H1 (cell line): ENCODE measurements around the gene PRKCD. TPM values are rescaled to one million over a fixed set of nuclear protein-coding genes. Genes with fewer than 3 reads are reported as not detected.

Experiments
- CTCF ChIA-PET: fragments of 300-600 bp; sonication (Branson Sonifier 250); formaldehyde crosslinking; loops from one replicate; lab custom pipeline; 2021; ENCODE audit not compliant: partially characterized antibody; lab: Charles Lee
- POLR2A ChIA-PET: fragments of 300-600 bp; sonication (Branson Sonifier 250); formaldehyde crosslinking; loops from one replicate; lab custom pipeline; 2021; ENCODE audit warnings: inconsistent platforms; ENCODE audit not compliant: partially characterized antibody; lab: Charles Lee
- DNase-seq, 2 experiments: peaks; one replicate each; pipeline versions ENCODE4 v3.0.0 to v3.0.0-alpha.2; 2010 to 2022; ENCODE audit warnings: low spot score in 2 of 2, low read depth in 1 of 2, mixed read lengths in 1 of 2
- FAIRE-seq: peaks from 2 replicates; lab custom pipeline; 2011; peaks lifted over from hg19 to GRCh38; lab: Jason Lieb, UNC
- H2AFZ ChIP-seq: 2 replicates; pipeline ENCODE4 v1.8.1; 2012; ENCODE audit warnings: low read length, inconsistent platforms
- H2AK5ac ChIP-seq: 2 replicates; pipeline ENCODE4 v1.6.1; 2013; ENCODE audit warnings: low read depth, low read length
- H2BK120ac ChIP-seq: replicated peaks from 2 replicates; pipeline ENCODE3; 2013; ENCODE audit warnings: low read depth, low read length, inconsistent platforms
- H2BK12ac ChIP-seq: 2 replicates; pipeline ENCODE4 v1.6.1; 2013; ENCODE audit warnings: low read depth, low read length
- H2BK15ac ChIP-seq: 2 replicates; pipeline ENCODE4 v1.6.1; 2013; ENCODE audit warnings: low read length
- H2BK20ac ChIP-seq: 2 replicates; pipeline ENCODE4 v1.6.1; 2013; ENCODE audit warnings: low read length
- H2BK5ac ChIP-seq: 2 replicates; pipeline ENCODE4 v1.6.1; 2013; ENCODE audit warnings: low read depth, low read length
- H3K14ac ChIP-seq: 2 replicates; pipeline ENCODE4 v1.6.1; 2013; ENCODE audit warnings: inconsistent platforms; ENCODE audit not compliant: insufficient read length
- H3K18ac ChIP-seq: 2 replicates; pipeline ENCODE4 v1.6.1; 2013; ENCODE audit warnings: low read length; ENCODE audit errors: extremely low read depth
- H3K23ac ChIP-seq: 2 replicates; pipeline ENCODE4 v1.6.1; 2013; ENCODE audit warnings: inconsistent platforms; ENCODE audit not compliant: insufficient read length
- H3K23me2 ChIP-seq: 2 replicates; pipeline ENCODE4 v1.6.1; 2013; ENCODE audit warnings: low read depth, low read length
- H3K27ac ChIP-seq: 2 replicates; pipeline ENCODE4 v1.6.1; 2011; ENCODE audit warnings: low read depth, low read length, inconsistent platforms
- H3K27me3 ChIP-seq, 4 experiments: replicated peaks in 1 of 4; 1 replicate in 1 of 4; 2 replicates in 3 of 4; pipeline versions ENCODE4 v1.6.1 to v1.8.1; 2011 to 2013; ENCODE audit warnings: low read length in 3 of 4, mild to moderate bottlenecking in 3 of 4, inconsistent platforms in 2 of 4, mixed read lengths in 2 of 4, moderate library complexity in 1 of 4; ENCODE audit not compliant: control insufficient read depth in 3 of 4, insufficient read depth in 3 of 4; ENCODE audit errors: extremely low read depth in 1 of 4
- H3K36me3 ChIP-seq, 4 experiments: 2 replicates each; pipeline versions ENCODE4 v1.6.1 to v1.8.1; 2011 to 2013; ENCODE audit warnings: mild to moderate bottlenecking in 4 of 4, low read length in 3 of 4, moderate library complexity in 2 of 4, control low read depth in 1 of 4, inconsistent platforms in 1 of 4; ENCODE audit not compliant: insufficient read depth in 4 of 4, control insufficient read depth in 2 of 4
- H3K4ac ChIP-seq: replicated peaks from 2 replicates; pipeline ENCODE3; 2013; ENCODE audit warnings: low read length, low read depth, mixed read lengths, inconsistent platforms; ENCODE audit not compliant: insufficient read length
- H3K4me1 ChIP-seq, 4 experiments: replicated peaks in 1 of 4; 1 replicate in 1 of 4; 2 replicates in 3 of 4; pipeline versions ENCODE4 v1.6.1 to v1.8.1; 2011 to 2013; ENCODE audit warnings: low read length in 3 of 4, inconsistent platforms in 2 of 4, mixed read lengths in 1 of 4; ENCODE audit not compliant: insufficient read depth in 4 of 4, control insufficient read depth in 3 of 4
- H3K4me2 ChIP-seq, 2 experiments: 2 replicates each; pipeline versions ENCODE4 v1.6.1 to v1.8.1; 2011 to 2013; ENCODE audit warnings: low read depth in 2 of 2, low read length in 2 of 2, control low read depth in 1 of 2, inconsistent platforms in 1 of 2, mild to moderate bottlenecking in 1 of 2; ENCODE audit not compliant: insufficient read depth in 1 of 2
- H3K4me3 ChIP-seq, 4 experiments: fragments of 200-600, 300-600 bp in 1 of 4; sonication (generic), shearing (Covaris generic), sonication (Bioruptor Twin) in 1 of 4; 2 replicates each; pipeline versions ENCODE4 v1.5.1 to v1.8.1; 2011 to 2016; ENCODE audit warnings: low read length in 4 of 4, low read depth in 3 of 4, control low read depth in 2 of 4, inconsistent platforms in 2 of 4, mild to moderate bottlenecking in 2 of 4, mixed read lengths in 1 of 4, moderate library complexity in 1 of 4; ENCODE audit not compliant: insufficient read depth in 2 of 4; ENCODE audit errors: extremely low read depth in 1 of 4
- H3K56ac ChIP-seq: replicated peaks from 2 replicates; pipeline ENCODE3; 2013; ENCODE audit warnings: low read depth, mild to moderate bottlenecking, mixed read lengths, low read length, inconsistent platforms; ENCODE audit not compliant: insufficient read length
- H3K79me1 ChIP-seq: 2 replicates; pipeline ENCODE4 v1.6.1; 2013; ENCODE audit warnings: low read depth, low read length, control low read depth
- H3K79me2 ChIP-seq, 2 experiments: 2 replicates each; pipeline versions ENCODE4 v1.6.1 to v1.8.1; 2012 to 2013; ENCODE audit warnings: low read length in 2 of 2, mild to moderate bottlenecking in 2 of 2, inconsistent platforms in 1 of 2; ENCODE audit not compliant: insufficient read depth in 2 of 2, control insufficient read depth in 1 of 2
- H3K9ac ChIP-seq, 4 experiments: replicated peaks in 1 of 4; 1 replicate in 1 of 4; 2 replicates in 3 of 4; pipeline versions ENCODE4 v1.6.1 to v1.8.1; 2011 to 2013; ENCODE audit warnings: low read depth in 3 of 4, low read length in 3 of 4, control low read depth in 2 of 4, mild to moderate bottlenecking in 2 of 4, moderate library complexity in 2 of 4, inconsistent platforms in 1 of 4; ENCODE audit errors: extremely low read depth in 1 of 4
- H3K9me3 ChIP-seq, 2 experiments: 2 replicates each; pipeline versions ENCODE4 v1.6.1 to v1.8.1; 2012 to 2013; ENCODE audit warnings: mild to moderate bottlenecking in 2 of 2, moderate library complexity in 2 of 2, control low read depth in 1 of 2, inconsistent platforms in 1 of 2, low read depth in 1 of 2, low read length in 1 of 2, mixed read lengths in 1 of 2; ENCODE audit not compliant: insufficient read depth in 2 of 2
- H4K20me1 ChIP-seq, 2 experiments: replicated peaks in 1 of 2; 2 replicates each; pipeline versions ENCODE3 to v1.8.1; 2011 to 2013; ENCODE audit warnings: inconsistent platforms in 2 of 2, low read length in 2 of 2, mild to moderate bottlenecking in 1 of 2; ENCODE audit not compliant: insufficient read depth in 2 of 2, control insufficient read depth in 1 of 2
- H4K5ac ChIP-seq: 2 replicates; pipeline ENCODE4 v1.6.1; 2013; ENCODE audit warnings: low read length, low read depth, mixed read lengths, inconsistent platforms; ENCODE audit not compliant: insufficient read length
- H4K8ac ChIP-seq: 2 replicates; pipeline ENCODE4 v1.8.0; 2013; ENCODE audit warnings: mild to moderate bottlenecking, moderate library complexity, low read length, inconsistent platforms; ENCODE audit not compliant: insufficient read depth; ENCODE audit errors: extremely low read depth
- H4K91ac ChIP-seq: replicated peaks from 2 replicates; pipeline ENCODE3; 2013; ENCODE audit warnings: low read length, mixed read lengths, inconsistent platforms; ENCODE audit not compliant: insufficient read length
- ASH2L ChIP-seq: fragments of 200-600, 300-600 bp; sonication (generic); IDR thresholded peaks from one replicate; pipeline ENCODE4 v1.7.1; 2017; ENCODE audit warnings: low read length
- EP300 ChIP-seq, 2 experiments: IDR thresholded peaks; 1 replicate in 1 of 2; 2 replicates in 1 of 2; pipeline ENCODE4 v1.6.1; 2011 to 2012; ENCODE audit warnings: low read depth in 2 of 2, low read length in 2 of 2, mild to moderate bottlenecking in 2 of 2, borderline replicate concordance in 1 of 2, inconsistent platforms in 1 of 2, moderate library complexity in 1 of 2
- JUN ChIP-seq: IDR thresholded peaks from 2 replicates; pipeline ENCODE4 v1.6.1; 2011; ENCODE audit warnings: low read depth, mild to moderate bottlenecking, improper control_type of control experiment, low read length
- JUND ChIP-seq: IDR thresholded peaks from 2 replicates; pipeline ENCODE4 v1.6.1; 2011; ENCODE audit warnings: mild to moderate bottlenecking, improper control_type of control experiment, low read length
- KDM1A ChIP-seq: fragments of 200-600, 300-600 bp; sonication (generic); IDR thresholded peaks from 2 replicates; pipeline ENCODE4 v1.7.1; 2016; ENCODE audit warnings: mild to moderate bottlenecking, low read length, borderline replicate concordance
- POLR2A ChIP-seq, 2 experiments: IDR thresholded peaks; 1 replicate in 1 of 2; 2 replicates in 1 of 2; pipeline ENCODE4 v1.6.1; 2011; ENCODE audit warnings: low read depth in 2 of 2, low read length in 2 of 2, mild to moderate bottlenecking in 2 of 2; ENCODE audit errors: control extremely low read depth in 1 of 2
- SIN3A ChIP-seq, 2 experiments: IDR thresholded peaks in 1 of 2; conservative IDR thresholded peaks in 1 of 2; 2 replicates each; pipeline ENCODE4 v1.6.1; 2011 to 2012; ENCODE audit warnings: low read length in 2 of 2, improper control_type of control experiment in 1 of 2, low read depth in 1 of 2, mild to moderate bottlenecking in 1 of 2
- SP2 ChIP-seq: IDR thresholded peaks from 2 replicates; pipeline ENCODE4 v1.6.1; 2012; ENCODE audit warnings: mild to moderate bottlenecking, low read length, inconsistent platforms
- TAF1 ChIP-seq: IDR thresholded peaks from 2 replicates; pipeline ENCODE4 v1.6.1; 2011; ENCODE audit warnings: mild to moderate bottlenecking, low read depth, low read length
- TAF7 ChIP-seq: optimal IDR thresholded peaks from 2 replicates; pipeline ENCODE3; 2011; ENCODE audit warnings: low read depth, mild to moderate bottlenecking, inconsistent platforms, low read length, moderate library complexity, borderline replicate concordance
- TBP ChIP-seq: IDR thresholded peaks from 2 replicates; pipeline ENCODE4 v1.6.1; 2011; ENCODE audit warnings: low read depth, low read length, improper control_type of control experiment
- ZNF274 ChIP-seq: IDR thresholded peaks from 2 replicates; pipeline ENCODE4 v1.7.0; 2012; ENCODE audit warnings: low read length, borderline replicate concordance; ENCODE audit errors: extremely low read depth
- WGBS, 2 experiments: shearing (Covaris generic) in 1 of 2; methylation state at CpG; one replicate each; pipeline versions ENCODE4 v1.1.6 to v1.1.7; 2013 to 2015; ENCODE audit warnings: low lambda C conversion rate in 2 of 2, mixed read lengths in 2 of 2, inconsistent platforms in 1 of 2, low coverage in 1 of 2, missing lambda C conversion rate in 1 of 2; ENCODE audit not compliant: insufficient replicate concordance in 2 of 2, insufficient coverage in 1 of 2, insufficient read length in 1 of 2; ENCODE audit errors: extremely low coverage in 1 of 2, missing lambda C conversion rate in 1 of 2; 5-methylcytosine and 5-hydroxymethylcytosine counted together
- polyA plus RNA-seq, 7 experiments: library from polyadenylated mRNA; depleted of rRNA in 3 of 7; stranded (reverse) in 5 of 7; unstranded in 2 of 7; fragments of >200 nt in 5 of 7; fragments of 200-250 nt in 2 of 7; gene quantifications; 1 replicate in 5 of 7; 2 replicates in 1 of 7; 4 replicates in 1 of 7; pipeline versions ENCODE4 v1.2.1 to v1.2.3, GENCODE V29; 2011 to 2013; ENCODE audit warnings: missing spikeins in 2 of 7, mixed read lengths in 2 of 7
- total RNA-seq: library from RNA; stranded (reverse); fragmentation: NEBNext Ultra II Directional; extraction: Animal tissue kit (Norgen Biotek cat#: 25700); gene quantifications from 2 replicates; pipeline ENCODE4 v1.2.1, GENCODE V29; 2021
- TF ChIP-seq, protein P1 (sequence below): IDR thresholded peaks from 2 replicates; pipeline ENCODE4 v1.6.1; 2011; ENCODE audit warnings: low read depth, mild to moderate bottlenecking, low read length; ENCODE audit not compliant: insufficient read depth

PRKCD gene
- total and polyA plus RNA-seq, 2 of the 8 experiments (the other 6 are each of a cell fraction or from before 2014, with no cell fraction given) = 22.6 to 23.9 TPM

DNA sequence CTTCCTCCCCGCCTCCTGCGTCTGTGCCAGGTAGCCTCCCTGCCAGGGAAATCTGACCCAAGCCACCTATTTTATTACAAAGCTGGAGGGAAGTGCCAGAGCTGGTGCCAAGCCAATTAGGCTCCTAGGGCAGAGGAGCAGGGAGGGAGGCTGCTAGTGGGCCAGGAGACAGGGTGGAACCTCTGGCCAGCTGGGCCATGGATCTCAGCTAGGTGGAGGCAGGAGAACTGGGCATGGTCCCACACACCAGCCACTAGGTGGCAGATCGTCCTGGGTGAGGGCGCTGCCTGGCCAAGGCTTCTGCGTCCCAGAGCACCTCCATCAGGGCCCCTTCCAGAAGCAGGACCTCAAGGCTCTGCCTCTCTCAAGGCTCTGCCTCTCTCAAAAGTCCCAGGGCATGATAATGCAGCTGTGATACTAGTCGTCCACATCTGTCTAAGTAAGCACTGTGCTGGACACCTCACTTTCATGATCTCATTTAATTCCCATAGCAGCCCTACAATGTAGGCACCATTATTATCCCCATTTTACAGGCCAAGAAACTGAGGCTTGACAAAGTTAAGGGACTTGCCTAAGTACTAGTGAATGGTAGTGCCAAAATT lies 26.3 kb upstream of the PRKCD start:
- Histone ChIP-seq H3K79me2 (peaks cover 0 to 2% of the 10 kb centered on the region in 2 experiments; a peak in 3 of 4 replicates), H3K4me3 (no peak overlapping the region), H4K8ac (no peak overlapping the region), H3K9me3 (no peaks in the 10 kb centered on the region), H3K79me1 (no peaks in the 10 kb centered on the region), H3K23me2 (peaks cover 5% of the 10 kb centered on the region), H4K5ac (no peak overlapping the region), H2BK20ac (no peak overlapping the region; the same call in 1 of the 2 replicates), H3K18ac (no peak overlapping the region), H2BK12ac (no peak overlapping the region), H3K27ac (no peak overlapping the region), H3K4me1 (no peaks in the 10 kb centered on the region), H3K9ac (no peak overlapping the region), H3K14ac (no peak overlapping the region), H2BK5ac (no peak overlapping the region), H3K36me3 (no peaks in the 10 kb centered on the region), H2BK120ac (no peak overlapping the region), H3K27me3 (no peaks in the 10 kb centered on the region), H4K20me1 (no peaks in the 10 kb centered on the region), H2AK5ac (no peak overlapping the region), H3K4ac (no peak overlapping the region), H3K56ac (no peak overlapping the region), H4K91ac (no peak overlapping the region), H3K23ac (no peak overlapping the region), H3K4me2 (no peak overlapping the region), H2BK15ac (0 out of 2 replicates have a peak overlapping the region, but pooled peaks have one; percentile 61), H2AFZ (no peak overlapping the region)
- FAIRE-seq = peak; percentile 69
- peak; percentile 57 to 78 for DNase-seq
- POLR2A ChIA-PET = interaction anchor here (0.8 to 4.6 kb wide), 4 partner anchors 16 to 61 kb away, joined by 3 to 22 read pairs (median 3); partner anchors contain the start of gene PRKCD
- WGBS, 2 experiments = 38% methylated on average over 6 of the region's 6 CpGs; no CpG with 5 or more reads in 1 of the 2 experiments
- CTCF ChIA-PET = interaction anchor here (0.6 to 11.8 kb wide), 25 partner anchors 8 to 199 kb away, joined by 3 to 164 read pairs (median 7); partner anchors contain the start of gene PRKCD
- TF ChIP-seq JUND = no peak
- peak; percentile 97 for TF ChIP-seq KDM1A
- no peak for TF ChIP-seq JUN
- no peak for TF ChIP-seq POLR2A (IDR thresholded peaks at IDR 0.05; ENCODE audit: control extremely low read depth in 1 of 2, low read depth in 2 of 2, low read length in 2 of 2)
- TF ChIP-seq SP2 = no peak
- no peak for TF ChIP-seq TAF7
- peak; percentile 12; the same call in 1 of the 2 replicates for TF ChIP-seq TBP
- TF ChIP-seq EP300 (IDR thresholded peaks at IDR 0.05; ENCODE audit: borderline replicate concordance in 1 of 2, low read depth in 2 of 2, low read length in 2 of 2) = no peak
- TF ChIP-seq ZNF274 = no peak
- TF ChIP-seq SIN3A (conservative IDR thresholded peaks at IDR 0.05 in 1 of 2, IDR thresholded peaks at IDR 0.05 in 1 of 2; ENCODE audit: low read depth in 1 of 2, low read length in 2 of 2) = no peak
- no peak for TF ChIP-seq TAF1
- TF ChIP-seq, protein P1, sequence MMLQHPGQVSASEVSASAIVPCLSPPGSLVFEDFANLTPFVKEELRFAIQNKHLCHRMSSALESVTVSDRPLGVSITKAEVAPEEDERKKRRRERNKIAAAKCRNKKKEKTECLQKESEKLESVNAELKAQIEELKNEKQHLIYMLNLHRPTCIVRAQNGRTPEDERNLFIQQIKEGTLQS = no peak
- TF ChIP-seq ASH2L = no peak
